Trophoblast cell (in vitro differentiated cells and primary cell): Measurements from ENCODE around the gene DEDD2. TPM values are rescaled to one million over a fixed set of nuclear protein-coding genes. Genes with fewer than 3 reads are reported as not detected.
"Not testable (repeated sequence)": the region's sequence is repeated elsewhere in the genome, so short reads cannot be mapped to it uniquely, and the experiment has no call there.

ENCODE experiments used
- DNase-seq, 2 donors: peaks; one replicate each; pipeline ENCODE4 v3.0.0-alpha.2; 2016
- H2AFZ ChIP-seq: 2 replicates; pipeline ENCODE4 v1.6.1; 2013; ENCODE audit warnings: low read length, moderate library complexity, mild to moderate bottlenecking; ENCODE audit not compliant: insufficient read depth, poor library complexity
- H2AK5ac ChIP-seq: 2 replicates; pipeline ENCODE4 v1.6.1; 2013; ENCODE audit warnings: mild to moderate bottlenecking, low read length
- H2BK120ac ChIP-seq: 2 replicates; pipeline ENCODE4 v1.6.1; 2013; ENCODE audit warnings: low read length, mild to moderate bottlenecking, moderate library complexity; ENCODE audit not compliant: insufficient read depth, poor library complexity
- H2BK12ac ChIP-seq: 2 replicates; pipeline ENCODE4 v1.6.1; 2013; ENCODE audit warnings: mild to moderate bottlenecking, low read length, moderate library complexity
- H2BK5ac ChIP-seq: 2 replicates; pipeline ENCODE4 v1.6.1; 2013; ENCODE audit warnings: low read length, low read depth, moderate library complexity, mild to moderate bottlenecking; ENCODE audit not compliant: poor library complexity
- H3K14ac ChIP-seq: 2 replicates; pipeline ENCODE4 v1.6.1; 2013; ENCODE audit warnings: mild to moderate bottlenecking, low read length
- H3K18ac ChIP-seq: 2 replicates; pipeline ENCODE4 v1.6.1; 2013; ENCODE audit warnings: mild to moderate bottlenecking, low read length
- H3K23ac ChIP-seq: 2 replicates; pipeline ENCODE4 v1.6.1; 2013; ENCODE audit warnings: low read length
- H3K27ac ChIP-seq: 2 replicates; pipeline ENCODE4 v1.5.1; 2013; ENCODE audit warnings: low read depth, mild to moderate bottlenecking, inconsistent platforms, low read length, moderate library complexity
- H3K27me3 ChIP-seq: 2 replicates; pipeline ENCODE4 v1.6.1; 2013; ENCODE audit warnings: inconsistent platforms, mild to moderate bottlenecking, low read length, moderate library complexity; ENCODE audit not compliant: insufficient read depth
- H3K36me3 ChIP-seq, 2 experiments: 1 replicate in 1 of 2; 2 replicates in 1 of 2; pipeline ENCODE4 v1.6.1; 2013; ENCODE audit warnings: low read length in 2 of 2, mild to moderate bottlenecking in 2 of 2, moderate library complexity in 1 of 2; ENCODE audit not compliant: insufficient read depth in 2 of 2, control insufficient read depth in 1 of 2
- H3K4ac ChIP-seq: 2 replicates; pipeline ENCODE4 v1.6.1; 2013; ENCODE audit warnings: low read depth, mild to moderate bottlenecking, low read length, moderate library complexity
- H3K4me1 ChIP-seq, 2 experiments: 1 replicate in 1 of 2; 2 replicates in 1 of 2; pipeline ENCODE4 v1.6.1; 2013; ENCODE audit warnings: low read length in 2 of 2, mild to moderate bottlenecking in 2 of 2, moderate library complexity in 1 of 2; ENCODE audit not compliant: insufficient read depth in 2 of 2, control insufficient read depth in 1 of 2
- H3K4me2 ChIP-seq: 2 replicates; pipeline ENCODE4 v1.6.1; 2013; ENCODE audit warnings: inconsistent platforms, mild to moderate bottlenecking, low read length, moderate library complexity
- H3K4me3 ChIP-seq: 2 replicates; pipeline ENCODE4 v1.5.1; 2013; ENCODE audit warnings: mild to moderate bottlenecking, low read depth, low read length, inconsistent platforms
- H3K79me1 ChIP-seq: one replicate; pipeline ENCODE4 v1.6.1; 2013; ENCODE audit warnings: low read length
- H3K79me2 ChIP-seq: 2 replicates; pipeline ENCODE4 v1.6.1; 2013; ENCODE audit warnings: low read length, mild to moderate bottlenecking; ENCODE audit not compliant: control insufficient read depth, insufficient read depth, poor library complexity
- H3K9ac ChIP-seq: 2 replicates; pipeline ENCODE4 v1.6.1; 2013; ENCODE audit warnings: mild to moderate bottlenecking, low read length
- H3K9me3 ChIP-seq: 2 replicates; pipeline ENCODE4 v1.6.1; 2013; ENCODE audit warnings: low read depth, mild to moderate bottlenecking, control low read depth, inconsistent platforms, low read length; ENCODE audit not compliant: insufficient read depth
- H4K12ac ChIP-seq: 2 replicates; pipeline ENCODE4 v1.6.1; 2013; ENCODE audit warnings: low read depth, mild to moderate bottlenecking, low read length, moderate library complexity
- H4K8ac ChIP-seq: 2 replicates; pipeline ENCODE4 v1.6.1; 2013; ENCODE audit warnings: low read depth, mild to moderate bottlenecking, low read length, moderate library complexity
- H4K91ac ChIP-seq: one replicate; pipeline ENCODE4 v1.6.1; 2013; ENCODE audit warnings: low read depth, mild to moderate bottlenecking, low read length, moderate library complexity
- WGBS: extraction: QIAGEN DNeasy Blood & Tissue Kit; methylation state at CpG from one replicate; pipeline ENCODE4 v1.1.7; 2013; ENCODE audit warnings: missing lambda C conversion rate; ENCODE audit not compliant: insufficient read length, insufficient coverage; ENCODE audit errors: extremely low coverage; 5-methylcytosine and 5-hydroxymethylcytosine counted together
- polyA plus RNA-seq: library from polyadenylated mRNA; stranded (reverse); fragments of 200-250 nt; gene quantifications from 2 replicates; pipeline ENCODE4 v1.2.3, GENCODE V29; 2013

DEDD2 gene, protein sequence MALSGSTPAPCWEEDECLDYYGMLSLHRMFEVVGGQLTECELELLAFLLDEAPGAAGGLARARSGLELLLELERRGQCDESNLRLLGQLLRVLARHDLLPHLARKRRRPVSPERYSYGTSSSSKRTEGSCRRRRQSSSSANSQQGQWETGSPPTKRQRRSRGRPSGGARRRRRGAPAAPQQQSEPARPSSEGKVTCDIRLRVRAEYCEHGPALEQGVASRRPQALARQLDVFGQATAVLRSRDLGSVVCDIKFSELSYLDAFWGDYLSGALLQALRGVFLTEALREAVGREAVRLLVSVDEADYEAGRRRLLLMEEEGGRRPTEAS
- 44.2 and 47.8 TPM in 2 replicates for polyA plus RNA-seq

DNA sequence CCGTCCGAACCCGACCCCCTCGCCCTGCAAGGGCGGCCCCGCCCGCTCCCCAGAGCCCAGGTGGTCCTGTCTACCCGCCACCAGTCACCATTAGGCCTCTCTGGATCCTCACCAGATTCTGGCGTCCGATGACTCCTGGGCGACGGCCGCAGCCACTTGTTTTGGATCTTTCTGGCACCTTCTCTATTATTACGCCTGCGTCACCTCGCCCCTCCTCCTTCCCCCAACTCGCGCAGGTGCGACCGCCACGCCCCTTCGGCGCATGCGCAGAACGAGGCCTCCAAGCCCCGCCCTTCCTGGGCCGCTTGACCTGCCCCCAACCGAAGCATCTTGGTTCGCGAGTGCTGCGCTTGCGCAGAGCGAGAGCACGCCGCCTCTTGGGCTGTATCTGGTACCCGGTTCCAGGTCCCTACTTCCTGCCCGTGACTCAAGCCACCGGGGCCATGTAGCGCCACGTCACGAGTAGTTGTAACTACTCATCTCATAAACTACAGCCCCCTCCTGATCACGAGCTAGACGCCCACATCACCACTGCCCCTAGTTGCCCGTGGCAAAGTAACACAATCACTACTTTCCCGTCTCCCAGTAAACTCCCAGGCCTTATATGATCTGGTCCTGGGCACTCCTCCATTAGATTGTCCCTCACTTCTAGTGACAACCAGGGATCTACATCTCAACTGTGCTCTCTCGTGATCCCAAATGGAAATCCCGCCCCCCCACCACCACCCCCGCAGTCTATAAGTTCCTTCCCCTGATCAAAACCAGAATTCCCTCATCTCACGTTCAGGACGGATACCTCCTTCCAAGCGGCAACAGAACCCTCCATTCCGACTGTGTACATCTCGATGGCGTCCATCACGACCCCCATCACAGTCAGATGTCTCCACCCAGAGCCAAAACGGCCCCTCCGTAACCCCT lies at the start of gene DEDD2:
TSS of gene DEDD2 (minus strand) at position 158 of the 918 bp plus-strand sequence. CDS start 670 bp downstream, outside the sequence.
- Histone ChIP-seq H3K4me1 (peaks cover 8 to 19% of the 10 kb centered on the region in 2 experiments), H3K27me3 (no peaks in the 10 kb centered on the region)

DNA sequence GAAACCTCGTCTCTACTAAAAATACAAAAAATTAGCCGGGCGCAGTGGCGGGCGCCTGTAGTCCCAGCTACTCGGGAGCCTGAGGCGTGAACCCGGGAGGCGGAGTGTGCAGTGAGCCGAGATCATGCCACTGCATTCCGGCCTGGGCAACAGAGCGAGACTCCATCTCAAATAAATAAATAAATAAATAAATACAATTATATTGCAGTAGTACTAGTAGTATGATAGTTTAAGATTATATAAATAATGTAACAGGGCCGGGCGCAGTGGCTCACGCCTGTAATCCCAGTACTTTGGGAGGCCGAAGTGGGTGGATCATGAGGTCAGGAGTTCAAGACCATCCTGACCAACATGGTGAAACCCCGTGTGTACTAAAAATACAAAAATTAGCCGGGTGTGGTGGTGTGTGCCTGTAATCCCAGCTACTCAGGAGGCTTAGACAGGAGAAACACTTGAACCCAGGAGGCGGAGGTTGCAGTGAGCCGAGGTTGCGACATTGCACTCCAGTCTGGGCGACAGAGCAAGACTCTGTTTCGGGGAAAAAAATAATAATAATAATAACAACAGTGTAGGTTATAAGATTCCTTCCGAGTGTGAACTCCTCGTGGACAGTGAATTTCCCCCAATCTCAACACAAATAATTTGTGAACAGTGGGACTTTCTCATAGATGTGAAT lies 49.6 kb upstream of the DEDD2 start:
- not testable (repeated sequence) for H3K9ac ChIP-seq, H4K8ac ChIP-seq, H2AFZ ChIP-seq, H3K9me3 ChIP-seq, H3K14ac ChIP-seq, H3K27ac ChIP-seq, H3K18ac ChIP-seq, H2BK120ac ChIP-seq, H4K12ac ChIP-seq, H3K27me3 ChIP-seq, H3K23ac ChIP-seq, H2BK12ac ChIP-seq, H3K79me2 ChIP-seq, H2AK5ac ChIP-seq, H3K4ac ChIP-seq, H3K36me3 ChIP-seq, H3K4me3 ChIP-seq, H3K4me2 ChIP-seq, DNase-seq, H2BK5ac ChIP-seq, H4K91ac ChIP-seq
- no CpG with 5 or more reads among the region's 25 CpGs for WGBS
- Histone ChIP-seq H3K4me1 (peaks cover 15 to 17% of the 10 kb centered on the region in 2 experiments), H3K79me1 (peaks cover 18% of the 10 kb centered on the region)

More for the DNA sequence above, at the start of gene DEDD2:
- H3K79me2 ChIP-seq, result peaks cover 23% of the 10 kb centered on the region
- H3K4me2 ChIP-seq, result peak within 1 kb of the TSS; percentile 89
- peak within 1 kb of the TSS; percentile 78 for H4K8ac ChIP-seq
- peak within 1 kb of the TSS; percentile 85 for H2AK5ac ChIP-seq
- peak within 1 kb of the TSS; percentile 63 for H3K18ac ChIP-seq
- peak within 1 kb of the TSS; percentile 80 for H3K27ac ChIP-seq
- DNase-seq, result peak; percentile 100
- peak within 1 kb of the TSS; percentile 65 for H2BK120ac ChIP-seq
- H3K4me3 ChIP-seq, result peak within 1 kb of the TSS; percentile 85
- peak within 1 kb of the TSS; percentile 54 for H2AFZ ChIP-seq
- peak within 1 kb of the TSS; percentile 95 for H3K9ac ChIP-seq
- no peaks in the 10 kb centered on the region for H3K9me3 ChIP-seq
- peak within 1 kb of the TSS; percentile 39 for H2BK12ac ChIP-seq
- peak within 1 kb of the TSS; percentile 65 for H3K14ac ChIP-seq
- no peak within 1 kb of the TSS for H3K23ac ChIP-seq
- peaks cover 20% of the 10 kb centered on the region for H3K79me1 ChIP-seq
- H3K36me3 ChIP-seq, result peaks cover 12 to 19% of the 10 kb centered on the region in 2 experiments
- H4K91ac ChIP-seq, result peak within 1 kb of the TSS; percentile 80
- peak within 1 kb of the TSS; percentile 52 for H2BK5ac ChIP-seq
- no CpG with 5 or more reads among the region's 57 CpGs for WGBS
- peak within 1 kb of the TSS; percentile 53 for H3K4ac ChIP-seq
- H4K12ac ChIP-seq, result peak within 1 kb of the TSS; percentile 60

DNA sequence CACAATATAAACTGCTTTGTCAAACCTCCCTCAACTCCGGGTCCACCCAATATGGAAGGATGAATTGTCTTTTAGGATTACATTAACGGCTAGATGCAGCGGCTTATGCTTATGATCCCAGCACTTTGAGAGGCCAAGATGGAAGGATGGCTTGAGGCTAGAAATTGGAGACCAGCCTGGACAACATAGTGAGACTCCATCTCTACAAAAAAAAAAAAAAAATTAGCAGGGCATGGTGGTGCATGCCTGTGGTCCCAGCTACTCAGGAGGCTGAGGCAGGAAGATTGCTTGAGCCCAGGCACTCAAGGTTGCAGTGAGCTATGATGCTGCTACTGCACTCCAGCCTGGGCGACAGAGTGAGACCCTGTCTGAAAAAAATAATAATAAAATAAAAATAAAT lies 48.6 kb upstream of the DEDD2 start:
- H3K9me3 ChIP-seq, H2BK12ac ChIP-seq, H3K27me3 ChIP-seq, DNase-seq, H2AFZ ChIP-seq, H4K8ac ChIP-seq, H3K23ac ChIP-seq, H2BK5ac ChIP-seq, H3K18ac ChIP-seq, H4K12ac ChIP-seq, H3K4me3 ChIP-seq, H2AK5ac ChIP-seq, H3K9ac ChIP-seq, H3K4me2 ChIP-seq, H3K79me2 ChIP-seq, H3K4ac ChIP-seq, H2BK120ac ChIP-seq, H3K14ac ChIP-seq, H4K91ac ChIP-seq, H3K36me3 ChIP-seq, H3K27ac ChIP-seq: not testable (repeated sequence)
- Histone ChIP-seq H3K79me1 (peaks cover 18% of the 10 kb centered on the region), H3K4me1 (peaks cover 15 to 17% of the 10 kb centered on the region in 2 experiments)
- no CpG with 5 or more reads among the region's 4 CpGs for WGBS

DNA sequence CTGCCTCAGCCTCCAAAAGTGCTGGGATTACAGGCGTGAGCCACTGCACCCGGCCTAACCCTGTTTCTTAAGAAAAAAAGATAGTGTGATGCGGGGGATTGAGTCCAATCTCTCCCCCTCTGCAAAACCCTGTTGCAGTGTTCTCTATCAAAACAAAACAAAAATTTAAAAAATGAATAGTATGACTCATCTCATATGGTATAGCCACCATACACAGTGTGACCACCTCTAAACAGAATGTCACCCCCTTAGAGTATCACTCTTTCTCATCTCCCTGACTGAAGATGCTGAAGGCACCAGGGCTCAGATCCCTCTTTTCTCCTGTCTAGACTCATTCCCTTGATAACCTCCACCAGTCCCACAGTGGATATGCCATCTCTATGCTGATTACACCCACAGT lies 44.3 kb upstream of the DEDD2 start:
- no peak overlapping the region for H4K8ac ChIP-seq
- H2BK12ac ChIP-seq, result no peak overlapping the region
- no peaks in the 10 kb centered on the region for H3K4me1 ChIP-seq
- no peaks in the 10 kb centered on the region for H3K36me3 ChIP-seq
- no peak overlapping the region for H2BK5ac ChIP-seq
- no peaks in the 10 kb centered on the region for H3K27me3 ChIP-seq
- H2AK5ac ChIP-seq, result no peak overlapping the region
- no peaks in the 10 kb centered on the region for H3K9me3 ChIP-seq
- H2BK120ac ChIP-seq, result no peak overlapping the region
- H3K79me1 ChIP-seq, result no peaks in the 10 kb centered on the region
- H3K23ac ChIP-seq, result no peak overlapping the region
- H3K79me2 ChIP-seq, result no peaks in the 10 kb centered on the region
- H3K4me3 ChIP-seq, result no peak overlapping the region
- WGBS, result no CpG with 5 or more reads among the region's 3 CpGs
- H4K12ac ChIP-seq, result no peak overlapping the region
- no peak for DNase-seq
- H3K4ac ChIP-seq, result no peak overlapping the region
- no peak overlapping the region for H3K9ac ChIP-seq
- no peak overlapping the region for H4K91ac ChIP-seq
- H3K4me2 ChIP-seq, result no peak overlapping the region
- no peak overlapping the region for H3K14ac ChIP-seq
- no peak overlapping the region for H3K27ac ChIP-seq
- no peak overlapping the region for H3K18ac ChIP-seq
- H2AFZ ChIP-seq, result no peak overlapping the region
